HCT116 (cell line): ENCODE results near the gene CDR2. TPM values are rescaled to one million over a fixed set of nuclear protein-coding genes. Genes with fewer than 3 reads are reported as not detected.

Experiments
- ATAC-seq: fragments of 200-7000 bp; cut with Tn5 transposase; 2 replicates; pipeline ENCODE4 v1.9.1; 2020; ENCODE audit warnings: mild to moderate bottlenecking, moderate library complexity
- BruUV-seq: library from RNA; stranded (reverse); fragments of 400-500 nt; replicated peaks from 2 replicates; lab custom pipeline; 2021; lab: Mats Ljungman, UMichigan
- CTCF ChIA-PET: fragments of 300-600 bp; sonication (Branson Sonifier 250); formaldehyde crosslinking; loops from one replicate; lab custom pipeline; 2021; ENCODE audit warnings: antibody characterized with exemption; lab: Charles Lee
- POLR2A ChIA-PET: fragments of 300-600, 350-600 bp; sonication (Branson Sonifier 250); formaldehyde crosslinking; loops from one replicate; lab custom pipeline; 2021; ENCODE audit warnings: antibody characterized with exemption; lab: Charles Lee
- RAD21 ChIA-PET, 2 experiments: fragments of 300-600 bp; sonication (Branson Sonifier 250); formaldehyde crosslinking; loops; one replicate each; lab custom pipeline; 2023; ENCODE audit warnings: low total read pairs in 2 of 2; ENCODE audit not compliant: uncharacterized antibody in 2 of 2, unreplicated experiment in 2 of 2, low non-redundant PET in 1 of 2; lab: Charles Lee
- DNase-seq: peaks from one replicate; pipeline ENCODE4 v3.0.0-alpha.2; 2010; ENCODE audit warnings: low read depth, low spot score
- H2AFZ ChIP-seq: fragments of 200-600 bp; shearing (Covaris generic), sonication (generic); 2 replicates; pipeline ENCODE4 v1.6.1; 2017; ENCODE audit warnings: low read depth, mixed run types, mixed read lengths, antibody characterized with exemption, low read length; ENCODE audit not compliant: poor library complexity, severe bottlenecking
- H3K27ac ChIP-seq: 2 replicates; pipeline ENCODE4 v1.5.1; 2012; ENCODE audit warnings: low read depth, low read length
- H3K27me3 ChIP-seq: fragments of 200-600 bp; sonication (generic); 2 replicates; pipeline ENCODE4 v1.6.1; 2016; ENCODE audit warnings: mixed run types, low read length, mixed read lengths; ENCODE audit not compliant: insufficient read depth
- H3K36me3 ChIP-seq, 2 experiments: fragments of 200-500 bp in 1 of 2; fragments of 200-600 bp in 1 of 2; sonication (Bioruptor generic) in 1 of 2; sonication (generic) in 1 of 2; 2 replicates each; pipeline versions ENCODE4 v1.5.1 to v1.6.1; 2014 to 2016; ENCODE audit warnings: low read length in 2 of 2, inconsistent platforms in 1 of 2, mixed read lengths in 1 of 2, mixed run types in 1 of 2; ENCODE audit not compliant: insufficient read depth in 2 of 2, control insufficient read depth in 1 of 2
- H3K4me1 ChIP-seq, 2 experiments: fragments of 200-600 bp in 1 of 2; sonication (generic) in 1 of 2; 2 replicates each; pipeline versions ENCODE4 v1.5.1 to v1.6.1; 2012 to 2017; ENCODE audit warnings: low read length in 2 of 2, inconsistent platforms in 1 of 2, mild to moderate bottlenecking in 1 of 2, mixed read lengths in 1 of 2, mixed run types in 1 of 2, moderate library complexity in 1 of 2; ENCODE audit not compliant: insufficient read depth in 2 of 2, control insufficient read depth in 1 of 2
- H3K4me2 ChIP-seq: fragments of 200-600 bp; sonication (generic); 2 replicates; pipeline ENCODE4 v1.6.1; 2017; ENCODE audit warnings: mixed run types, low read length, mixed read lengths
- H3K4me3 ChIP-seq, 2 experiments: fragments of 200-600 bp in 1 of 2; sonication (generic) in 1 of 2; replicated peaks in 1 of 2; 2 replicates each; pipeline ENCODE4 v1.5.1; 2011 to 2016; ENCODE audit warnings: low read length in 2 of 2, control low read depth in 1 of 2, low read depth in 1 of 2, mild to moderate bottlenecking in 1 of 2, mixed read lengths in 1 of 2, mixed run types in 1 of 2
- H3K79me2 ChIP-seq: fragments of 200-600 bp; sonication (generic); 2 replicates; pipeline ENCODE4 v1.6.1; 2017; ENCODE audit warnings: mild to moderate bottlenecking, mixed run types, low read length, moderate library complexity, mixed read lengths; ENCODE audit not compliant: insufficient read depth
- H3K9ac ChIP-seq: fragments of 200-600 bp; sonication (generic); 2 replicates; pipeline ENCODE4 v1.6.1; 2016; ENCODE audit warnings: low read length, mixed read lengths
- H3K9me2 ChIP-seq: fragments of 200-600 bp; sonication (generic), shearing (Covaris generic); 2 replicates; pipeline ENCODE4 v1.6.1; 2017; ENCODE audit warnings: mixed run types, mild to moderate bottlenecking, moderate library complexity; ENCODE audit not compliant: insufficient read depth
- H3K9me3 ChIP-seq, 2 experiments: fragments of 200-500 bp in 1 of 2; fragments of 200-600 bp in 1 of 2; sonication (Bioruptor generic) in 1 of 2; sonication (generic) in 1 of 2; 2 replicates each; pipeline ENCODE4 v1.6.1; 2014 to 2017; ENCODE audit warnings: low read length in 2 of 2, mixed read lengths in 2 of 2, inconsistent platforms in 1 of 2, low read depth in 1 of 2, mild to moderate bottlenecking in 1 of 2, mixed run types in 1 of 2, moderate library complexity in 1 of 2; ENCODE audit not compliant: control insufficient read depth in 1 of 2, insufficient read depth in 1 of 2
- H4K20me1 ChIP-seq: fragments of 200-600 bp; sonication (generic), shearing (Covaris generic); 2 replicates; pipeline ENCODE4 v1.6.1; 2017; ENCODE audit warnings: mixed run types, mild to moderate bottlenecking, moderate library complexity; ENCODE audit not compliant: insufficient read depth
- ATF3 ChIP-seq: IDR thresholded peaks from 2 replicates; pipeline ENCODE4 v1.6.1; 2012
- CEBPB ChIP-seq: IDR thresholded peaks from 2 replicates; pipeline ENCODE4 v1.6.1; 2012; ENCODE audit warnings: low read depth
- ELF1 ChIP-seq: IDR thresholded peaks from 2 replicates; pipeline ENCODE4 v1.6.1; 2012; ENCODE audit warnings: low read depth, borderline replicate concordance
- EZH2phosphoT487 ChIP-seq: fragments of 200-600 bp; IDR thresholded peaks from 2 replicates; pipeline ENCODE4 v1.6.1; 2018; ENCODE audit warnings: antibody characterized with exemption, borderline replicate concordance
- MAX ChIP-seq: IDR thresholded peaks from 2 replicates; pipeline ENCODE4 v1.6.1; 2012
- POLR2A ChIP-seq: IDR thresholded peaks from 2 replicates; pipeline ENCODE4 v1.7.0; 2011; ENCODE audit warnings: borderline replicate concordance; ENCODE audit not compliant: insufficient read depth, insufficient read length; ENCODE audit errors: extremely low read depth
- RAD21 ChIP-seq: IDR thresholded peaks from 2 replicates; pipeline ENCODE4 v1.6.1; 2012; ENCODE audit warnings: low read depth, mild to moderate bottlenecking
- SP1 ChIP-seq: IDR thresholded peaks from 2 replicates; pipeline ENCODE4 v1.6.1; 2012; ENCODE audit warnings: low read depth
- SRF ChIP-seq: IDR thresholded peaks from 2 replicates; pipeline ENCODE4 v1.6.1; 2012; ENCODE audit warnings: low read depth
- YY1 ChIP-seq: IDR thresholded peaks from 2 replicates; pipeline ENCODE4 v1.6.1; 2011; ENCODE audit warnings: low read length, low read depth, moderate library complexity, mild to moderate bottlenecking; ENCODE audit not compliant: insufficient replicate concordance; ENCODE audit errors: extremely low read depth
- ZFX ChIP-seq: fragments of 450-650 bp; IDR thresholded peaks from 2 replicates; pipeline ENCODE4 v1.6.1; 2017
- ZNF274 ChIP-seq: fragments of 200-500 bp; sonication (Bioruptor generic); IDR thresholded peaks from 2 replicates; pipeline ENCODE4 v1.6.1; 2014; ENCODE audit warnings: mild to moderate bottlenecking, low read depth, low read length, inconsistent platforms
- intact Hi-C: fragments of 100-400 bp; cut with micrococcal nuclease; formaldehyde crosslinking; loops from 2 replicates; pipeline ENCODE4 v1.10.0; 2022
- total RNA-seq: library from RNA; stranded (reverse); gene quantifications from one replicate; pipeline ENCODE4 v1.2.1, GENCODE V29; 2021; ENCODE audit not compliant: unreplicated experiment
- TF ChIP-seq, protein P1 (sequence below): IDR thresholded peaks from 2 replicates; pipeline ENCODE4 v1.6.1; 2012; ENCODE audit warnings: low read depth
- TF ChIP-seq, protein P2 (sequence below), 3 experiments: fragments of 200-600 bp in 1 of 3; sonication (generic) in 1 of 3; IDR thresholded peaks in 2 of 3; conservative IDR thresholded peaks in 1 of 3; 2 replicates each; pipeline ENCODE4 v1.5.1; 2012 to 2017; ENCODE audit warnings: low read depth in 2 of 3, low read length in 2 of 3, antibody characterized with exemption in 1 of 3, borderline replicate concordance in 1 of 3, control low read depth in 1 of 3, mild to moderate bottlenecking in 1 of 3, mixed read lengths in 1 of 3, mixed run types in 1 of 3, moderate library complexity in 1 of 3; ENCODE audit not compliant: insufficient read depth in 1 of 3
- TF ChIP-seq, protein P3 (sequence below): IDR thresholded peaks from 2 replicates; pipeline ENCODE4 v1.6.1; 2011; ENCODE audit warnings: mild to moderate bottlenecking, low read length, moderate library complexity; ENCODE audit not compliant: insufficient replicate concordance; ENCODE audit errors: extremely low read depth

CDR2 gene
- total RNA-seq, 1 experiment from 2014 or later: 27.3 TPM

GRCh38 chr16:22317625-22318024, 56.8 kb downstream of the CDR2 start:
- Histone ChIP-seq H3K4me2 (no peak overlapping the region), H3K27ac (no peak overlapping the region), H4K20me1 (no peaks in the 10 kb centered on the region), H3K27me3 (no peaks in the 10 kb centered on the region), H2AFZ (no peak overlapping the region), H3K4me3 (no peak overlapping the region), H3K36me3 (peaks cover 22 to 34% of the 10 kb centered on the region in 2 experiments), H3K9me3 (no peaks in the 10 kb centered on the region), H3K9me2 (no peaks in the 10 kb centered on the region), H3K79me2 (peaks cover 11% of the 10 kb centered on the region; the same call in 1 of the 2 replicates), H3K4me1 (no peaks in the 10 kb centered on the region), H3K9ac (no peak overlapping the region)
- ChIA-PET RAD21 (no interaction called here), CTCF (no interaction called here), POLR2A (no interaction called here)
- DNase-seq (no peak), ATAC-seq (no peak)
- TF ChIP-seq, protein P1, sequence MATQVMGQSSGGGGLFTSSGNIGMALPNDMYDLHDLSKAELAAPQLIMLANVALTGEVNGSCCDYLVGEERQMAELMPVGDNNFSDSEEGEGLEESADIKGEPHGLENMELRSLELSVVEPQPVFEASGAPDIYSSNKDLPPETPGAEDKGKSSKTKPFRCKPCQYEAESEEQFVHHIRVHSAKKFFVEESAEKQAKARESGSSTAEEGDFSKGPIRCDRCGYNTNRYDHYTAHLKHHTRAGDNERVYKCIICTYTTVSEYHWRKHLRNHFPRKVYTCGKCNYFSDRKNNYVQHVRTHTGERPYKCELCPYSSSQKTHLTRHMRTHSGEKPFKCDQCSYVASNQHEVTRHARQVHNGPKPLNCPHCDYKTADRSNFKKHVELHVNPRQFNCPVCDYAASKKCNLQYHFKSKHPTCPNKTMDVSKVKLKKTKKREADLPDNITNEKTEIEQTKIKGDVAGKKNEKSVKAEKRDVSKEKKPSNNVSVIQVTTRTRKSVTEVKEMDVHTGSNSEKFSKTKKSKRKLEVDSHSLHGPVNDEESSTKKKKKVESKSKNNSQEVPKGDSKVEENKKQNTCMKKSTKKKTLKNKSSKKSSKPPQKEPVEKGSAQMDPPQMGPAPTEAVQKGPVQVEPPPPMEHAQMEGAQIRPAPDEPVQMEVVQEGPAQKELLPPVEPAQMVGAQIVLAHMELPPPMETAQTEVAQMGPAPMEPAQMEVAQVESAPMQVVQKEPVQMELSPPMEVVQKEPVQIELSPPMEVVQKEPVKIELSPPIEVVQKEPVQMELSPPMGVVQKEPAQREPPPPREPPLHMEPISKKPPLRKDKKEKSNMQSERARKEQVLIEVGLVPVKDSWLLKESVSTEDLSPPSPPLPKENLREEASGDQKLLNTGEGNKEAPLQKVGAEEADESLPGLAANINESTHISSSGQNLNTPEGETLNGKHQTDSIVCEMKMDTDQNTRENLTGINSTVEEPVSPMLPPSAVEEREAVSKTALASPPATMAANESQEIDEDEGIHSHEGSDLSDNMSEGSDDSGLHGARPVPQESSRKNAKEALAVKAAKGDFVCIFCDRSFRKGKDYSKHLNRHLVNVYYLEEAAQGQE: no peak
- TF ChIP-seq ATF3: no peak
- TF ChIP-seq, protein P2, sequence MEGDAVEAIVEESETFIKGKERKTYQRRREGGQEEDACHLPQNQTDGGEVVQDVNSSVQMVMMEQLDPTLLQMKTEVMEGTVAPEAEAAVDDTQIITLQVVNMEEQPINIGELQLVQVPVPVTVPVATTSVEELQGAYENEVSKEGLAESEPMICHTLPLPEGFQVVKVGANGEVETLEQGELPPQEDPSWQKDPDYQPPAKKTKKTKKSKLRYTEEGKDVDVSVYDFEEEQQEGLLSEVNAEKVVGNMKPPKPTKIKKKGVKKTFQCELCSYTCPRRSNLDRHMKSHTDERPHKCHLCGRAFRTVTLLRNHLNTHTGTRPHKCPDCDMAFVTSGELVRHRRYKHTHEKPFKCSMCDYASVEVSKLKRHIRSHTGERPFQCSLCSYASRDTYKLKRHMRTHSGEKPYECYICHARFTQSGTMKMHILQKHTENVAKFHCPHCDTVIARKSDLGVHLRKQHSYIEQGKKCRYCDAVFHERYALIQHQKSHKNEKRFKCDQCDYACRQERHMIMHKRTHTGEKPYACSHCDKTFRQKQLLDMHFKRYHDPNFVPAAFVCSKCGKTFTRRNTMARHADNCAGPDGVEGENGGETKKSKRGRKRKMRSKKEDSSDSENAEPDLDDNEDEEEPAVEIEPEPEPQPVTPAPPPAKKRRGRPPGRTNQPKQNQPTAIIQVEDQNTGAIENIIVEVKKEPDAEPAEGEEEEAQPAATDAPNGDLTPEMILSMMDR (IDR thresholded peaks at IDR 0.05 in 2 of 3, conservative IDR thresholded peaks at IDR 0.05 in 1 of 3; ENCODE audit: borderline replicate concordance in 1 of 3, insufficient read depth in 1 of 3, low read depth in 2 of 3, low read length in 2 of 3): no peak
- TF ChIP-seq MAX: no peak
- TF ChIP-seq ELF1: no peak
- no peak for TF ChIP-seq ZFX
- TF ChIP-seq RAD21: no peak
- no peak for TF ChIP-seq EZH2phosphoT487
- TF ChIP-seq SP1: no peak
- TF ChIP-seq CEBPB: no peak
- TF ChIP-seq ZNF274: no peak
- no peak for TF ChIP-seq YY1
- no peak for TF ChIP-seq POLR2A
- TF ChIP-seq SRF: no peak
- TF ChIP-seq, protein P3, sequence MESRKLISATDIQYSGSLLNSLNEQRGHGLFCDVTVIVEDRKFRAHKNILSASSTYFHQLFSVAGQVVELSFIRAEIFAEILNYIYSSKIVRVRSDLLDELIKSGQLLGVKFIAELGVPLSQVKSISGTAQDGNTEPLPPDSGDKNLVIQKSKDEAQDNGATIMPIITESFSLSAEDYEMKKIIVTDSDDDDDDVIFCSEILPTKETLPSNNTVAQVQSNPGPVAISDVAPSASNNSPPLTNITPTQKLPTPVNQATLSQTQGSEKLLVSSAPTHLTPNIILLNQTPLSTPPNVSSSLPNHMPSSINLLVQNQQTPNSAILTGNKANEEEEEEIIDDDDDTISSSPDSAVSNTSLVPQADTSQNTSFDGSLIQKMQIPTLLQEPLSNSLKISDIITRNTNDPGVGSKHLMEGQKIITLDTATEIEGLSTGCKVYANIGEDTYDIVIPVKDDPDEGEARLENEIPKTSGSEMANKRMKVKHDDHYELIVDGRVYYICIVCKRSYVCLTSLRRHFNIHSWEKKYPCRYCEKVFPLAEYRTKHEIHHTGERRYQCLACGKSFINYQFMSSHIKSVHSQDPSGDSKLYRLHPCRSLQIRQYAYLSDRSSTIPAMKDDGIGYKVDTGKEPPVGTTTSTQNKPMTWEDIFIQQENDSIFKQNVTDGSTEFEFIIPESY: no peak
- intact Hi-C loops: no loop called here
- no TSS peak for BruUV-seq
